ENCODE data around the gene PFDN6.

- TF ChIP-seq CTCF (IDR thresholded peaks at IDR 0.05) (no peak), POLR2A (IDR thresholded peaks at IDR 0.05) (no peak)
These were observed 17.0 kb downstream of the PFDN6 start for GRCh38 chr6:33306356-33306755.

Data from right lobe of liver (tissue), 4 donors.